SH-SY5Y (cell line): Measurements from ENCODE around the gene NPAT.

Experiments used
- GATA2 ChIP-seq: IDR thresholded peaks from 2 replicates; pipeline ENCODE4 v1.6.1; 2011; ENCODE audit warnings: mild to moderate bottlenecking, low read depth, low read length
- GATA3 ChIP-seq: IDR thresholded peaks from 2 replicates; pipeline ENCODE4 v1.6.1; 2011; ENCODE audit warnings: low read depth, mild to moderate bottlenecking, low read length, moderate library complexity

- no peak for TF ChIP-seq GATA2
- TF ChIP-seq GATA3, result no peak
These were observed 18.1 kb downstream of the NPAT start for GRCh38 chr11:108204376-108204775.
